GM12878 (cell line): ENCODE measurements around the gene ALAS1. TPM values are rescaled to one million over a fixed set of nuclear protein-coding genes. Genes with fewer than 3 reads are reported as not detected.
A peak's percentile ranks its signal among the peaks of the same experiment; 100 is the strongest.

Experiments
- GABPA ChIP-seq: IDR thresholded peaks from 2 replicates; pipeline ENCODE4 v1.6.1; 2014; ENCODE audit warnings: antibody characterized with exemption, low read depth, mild to moderate bottlenecking, inconsistent platforms
- GATAD2B ChIP-seq: fragments of 450-650 bp; conservative IDR thresholded peaks from 2 replicates; pipeline ENCODE4 v1.6.1; 2017; ENCODE audit warnings: low read depth, mild to moderate bottlenecking, moderate library complexity
- HDGF ChIP-seq: fragments of 450-650 bp; IDR thresholded peaks from 2 replicates; pipeline ENCODE4 v1.6.1; 2016; ENCODE audit warnings: antibody characterized with exemption
- IKZF2 ChIP-seq, 2 experiments: fragments of 450-650 bp; IDR thresholded peaks; 2 replicates each; pipeline ENCODE4 v1.6.1; 2017; ENCODE audit warnings: mild to moderate bottlenecking in 2 of 2, moderate library complexity in 2 of 2
- IRF4 ChIP-seq: IDR thresholded peaks from 2 replicates; pipeline ENCODE4 v1.6.1; 2011; ENCODE audit warnings: low read depth, low read length
- NR2C2 ChIP-seq: IDR thresholded peaks from 2 replicates; pipeline ENCODE4 v1.6.1; 2011; ENCODE audit warnings: borderline replicate concordance, low read depth; ENCODE audit not compliant: control insufficient read depth, insufficient read length
- polyA plus RNA-seq, 11 experiments: library from polyadenylated mRNA; depleted of rRNA in 4 of 11; unstranded in 6 of 11; stranded (reverse) in 5 of 11; fragments of >200 nt; fragmentation: Nextera tagmentation in 4 of 11; fragmentation: Illumina TruSeq in 1 of 11; extraction: Ambion mirVana in 4 of 11; extraction: Trizol in 1 of 11; gene quantifications; 1 replicate in 1 of 11; 2 replicates in 10 of 11; pipeline versions ENCODE4 v1.2.1 to v1.2.3, GENCODE V29; 2011 to 2016; ENCODE audit warnings: inconsistent platforms in 2 of 11, missing spikeins in 2 of 11, low read depth in 1 of 11
- total RNA-seq, 4 experiments: library from RNA; depleted of rRNA in 3 of 4; stranded (reverse); fragments of >200 nt in 3 of 4; fragmentation: Illumina TruSeq in 1 of 4; extraction: Trizol in 1 of 4; gene quantifications; 2 replicates each; pipeline versions ENCODE4 v1.2.1 to v1.2.3, GENCODE V29; 2013 to 2021
- TF ChIP-seq, protein P1 (sequence below): IDR thresholded peaks from 2 replicates; pipeline ENCODE4 v1.6.1; 2012; ENCODE audit warnings: mild to moderate bottlenecking, low read depth, low read length
- TF ChIP-seq, protein P2 (sequence below): fragments of 450-650 bp; conservative IDR thresholded peaks from 2 replicates; pipeline ENCODE4 v1.6.1; 2017; ENCODE audit warnings: mild to moderate bottlenecking, moderate library complexity

Gene ALAS1
- total and polyA plus RNA-seq, 10 of the 15 experiments (the other 5 are each of a cell fraction or from before 2014, with no cell fraction given) = 69.9 to 115 (median 94.1) TPM

- TF ChIP-seq, protein P1, sequence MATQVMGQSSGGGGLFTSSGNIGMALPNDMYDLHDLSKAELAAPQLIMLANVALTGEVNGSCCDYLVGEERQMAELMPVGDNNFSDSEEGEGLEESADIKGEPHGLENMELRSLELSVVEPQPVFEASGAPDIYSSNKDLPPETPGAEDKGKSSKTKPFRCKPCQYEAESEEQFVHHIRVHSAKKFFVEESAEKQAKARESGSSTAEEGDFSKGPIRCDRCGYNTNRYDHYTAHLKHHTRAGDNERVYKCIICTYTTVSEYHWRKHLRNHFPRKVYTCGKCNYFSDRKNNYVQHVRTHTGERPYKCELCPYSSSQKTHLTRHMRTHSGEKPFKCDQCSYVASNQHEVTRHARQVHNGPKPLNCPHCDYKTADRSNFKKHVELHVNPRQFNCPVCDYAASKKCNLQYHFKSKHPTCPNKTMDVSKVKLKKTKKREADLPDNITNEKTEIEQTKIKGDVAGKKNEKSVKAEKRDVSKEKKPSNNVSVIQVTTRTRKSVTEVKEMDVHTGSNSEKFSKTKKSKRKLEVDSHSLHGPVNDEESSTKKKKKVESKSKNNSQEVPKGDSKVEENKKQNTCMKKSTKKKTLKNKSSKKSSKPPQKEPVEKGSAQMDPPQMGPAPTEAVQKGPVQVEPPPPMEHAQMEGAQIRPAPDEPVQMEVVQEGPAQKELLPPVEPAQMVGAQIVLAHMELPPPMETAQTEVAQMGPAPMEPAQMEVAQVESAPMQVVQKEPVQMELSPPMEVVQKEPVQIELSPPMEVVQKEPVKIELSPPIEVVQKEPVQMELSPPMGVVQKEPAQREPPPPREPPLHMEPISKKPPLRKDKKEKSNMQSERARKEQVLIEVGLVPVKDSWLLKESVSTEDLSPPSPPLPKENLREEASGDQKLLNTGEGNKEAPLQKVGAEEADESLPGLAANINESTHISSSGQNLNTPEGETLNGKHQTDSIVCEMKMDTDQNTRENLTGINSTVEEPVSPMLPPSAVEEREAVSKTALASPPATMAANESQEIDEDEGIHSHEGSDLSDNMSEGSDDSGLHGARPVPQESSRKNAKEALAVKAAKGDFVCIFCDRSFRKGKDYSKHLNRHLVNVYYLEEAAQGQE = no peak
- TF ChIP-seq HDGF (0 out of 2 replicates have a peak, but pooled peaks have one; percentile 47), GATAD2B (0 out of 2 replicates have a peak, but pooled peaks have one; percentile 32), IKZF2 (IDR thresholded peaks at IDR 0.05) (0 out of 4 replicates have a peak, but pooled peaks of 1 of the 2 experiments have one; percentile 9), IRF4 (0 out of 2 replicates have a peak, but pooled peaks have one; percentile 30), GABPA (no peak), NR2C2 (no peak)
- TF ChIP-seq, protein P2, sequence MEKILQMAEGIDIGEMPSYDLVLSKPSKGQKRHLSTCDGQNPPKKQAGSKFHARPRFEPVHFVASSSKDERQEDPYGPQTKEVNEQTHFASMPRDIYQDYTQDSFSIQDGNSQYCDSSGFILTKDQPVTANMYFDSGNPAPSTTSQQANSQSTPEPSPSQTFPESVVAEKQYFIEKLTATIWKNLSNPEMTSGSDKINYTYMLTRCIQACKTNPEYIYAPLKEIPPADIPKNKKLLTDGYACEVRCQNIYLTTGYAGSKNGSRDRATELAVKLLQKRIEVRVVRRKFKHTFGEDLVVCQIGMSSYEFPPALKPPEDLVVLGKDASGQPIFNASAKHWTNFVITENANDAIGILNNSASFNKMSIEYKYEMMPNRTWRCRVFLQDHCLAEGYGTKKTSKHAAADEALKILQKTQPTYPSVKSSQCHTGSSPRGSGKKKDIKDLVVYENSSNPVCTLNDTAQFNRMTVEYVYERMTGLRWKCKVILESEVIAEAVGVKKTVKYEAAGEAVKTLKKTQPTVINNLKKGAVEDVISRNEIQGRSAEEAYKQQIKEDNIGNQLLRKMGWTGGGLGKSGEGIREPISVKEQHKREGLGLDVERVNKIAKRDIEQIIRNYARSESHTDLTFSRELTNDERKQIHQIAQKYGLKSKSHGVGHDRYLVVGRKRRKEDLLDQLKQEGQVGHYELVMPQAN = no peak
Observed at GRCh38 chr3:52220380-52221026, 22.5 kb downstream of the ALAS1 start (continued).
